HUDEP-2 (cell line): ENCODE data around the gene CDSN.

Source experiments
- DNase-seq, 76 experiments: peaks; one replicate each; lab custom pipeline; 2025; ENCODE audit not compliant: unreplicated experiment in 76 of 76; lab: John Stamatoyannopoulos, UW

CDSN gene

DNA sequence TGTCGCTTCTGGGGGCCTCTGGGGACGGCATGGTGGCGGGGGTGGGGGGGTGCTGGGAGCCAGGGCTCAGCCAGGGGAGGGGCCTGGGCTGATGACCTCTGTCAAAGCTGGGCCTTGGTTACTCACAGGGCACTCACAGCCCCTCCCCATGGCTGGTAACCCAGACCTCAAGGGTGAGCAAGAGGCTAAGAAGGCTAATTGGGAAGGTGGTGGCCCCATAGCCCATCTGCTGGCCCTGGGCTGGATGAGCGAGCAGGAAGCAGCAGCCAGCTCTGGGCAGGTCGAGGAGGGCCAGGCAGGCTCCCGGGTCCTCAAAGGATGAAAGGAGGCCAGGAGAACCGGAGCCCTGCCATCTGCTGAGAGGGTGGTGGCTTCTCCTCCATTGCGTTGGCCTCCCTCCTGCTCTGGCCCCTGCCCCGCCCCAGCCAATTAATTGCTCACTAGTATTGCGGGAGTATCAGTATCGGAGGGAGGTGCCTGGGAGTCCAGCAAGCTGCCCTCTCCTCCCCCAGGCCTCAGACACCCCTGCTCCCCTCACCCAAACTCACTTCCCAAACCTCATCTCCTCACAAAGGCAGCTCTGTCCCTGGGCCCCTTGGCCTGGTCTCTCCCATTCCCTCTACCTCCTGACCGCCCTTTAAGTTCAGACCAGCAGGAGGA is 1.0 kb upstream of the CDSN start:
- no peak for DNase-seq

DNA sequence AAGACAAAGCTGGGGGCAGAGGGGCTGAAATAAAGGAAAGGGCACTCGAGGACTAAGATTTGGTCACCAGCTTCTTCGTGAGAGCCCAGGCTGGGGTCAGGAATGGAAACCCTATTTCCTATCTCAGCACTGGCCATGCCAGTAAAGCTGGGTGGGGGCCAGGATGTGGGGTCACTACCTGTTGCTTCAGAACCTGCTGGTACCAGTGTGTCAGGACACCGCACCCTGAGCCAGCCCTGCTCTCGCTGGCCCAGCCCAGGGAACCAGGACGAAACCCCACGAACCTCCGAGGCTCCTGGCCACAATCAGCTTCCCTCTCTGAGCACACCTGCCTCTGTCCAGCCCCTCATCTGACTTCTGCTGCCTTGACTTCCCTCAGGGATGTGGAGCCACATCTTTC is 2.1 kb downstream of the CDSN start:
- no peak for DNase-seq

GRCh38 chr6:31116661-31117385 is 3.4 kb downstream of the CDSN start:
- DNase-seq = no peak

DNA sequence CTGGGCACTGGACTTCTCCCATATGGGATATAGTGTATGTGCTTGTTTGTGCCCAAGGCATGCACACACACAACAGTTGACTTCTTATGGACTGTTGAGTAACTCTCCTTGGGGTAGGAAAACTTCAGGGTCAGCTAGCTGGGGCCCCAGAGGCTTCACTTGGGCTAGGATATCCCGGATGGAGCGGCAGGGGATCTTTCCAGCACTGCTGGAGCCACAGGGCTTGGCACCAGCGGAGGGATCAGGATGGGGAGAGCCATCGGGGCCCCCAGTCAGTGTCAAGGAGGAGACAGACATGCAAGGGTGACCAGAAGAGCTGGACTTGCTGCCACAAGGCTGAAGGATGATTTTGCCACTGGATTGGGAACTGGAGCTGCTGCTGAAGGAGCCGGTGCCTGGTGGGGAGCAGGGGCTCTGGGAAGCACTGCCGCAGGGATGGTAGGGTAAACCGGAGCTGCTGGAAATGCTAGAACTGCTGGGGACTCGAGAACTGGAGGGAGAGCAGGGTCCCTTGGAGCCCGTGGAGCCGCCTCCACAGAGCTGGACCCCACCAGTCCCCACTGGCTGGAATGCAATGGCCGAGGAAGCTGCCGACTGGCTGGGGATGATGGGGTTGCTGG is 4.2 kb downstream of the CDSN start:
- no peak for DNase-seq

- DNase-seq = peak in 5 of 76 experiments; percentile 6 to 31 (median 27)
Observed at GRCh38 chr6:31114970-31115849, 5.0 kb downstream of the CDSN start.

DNA sequence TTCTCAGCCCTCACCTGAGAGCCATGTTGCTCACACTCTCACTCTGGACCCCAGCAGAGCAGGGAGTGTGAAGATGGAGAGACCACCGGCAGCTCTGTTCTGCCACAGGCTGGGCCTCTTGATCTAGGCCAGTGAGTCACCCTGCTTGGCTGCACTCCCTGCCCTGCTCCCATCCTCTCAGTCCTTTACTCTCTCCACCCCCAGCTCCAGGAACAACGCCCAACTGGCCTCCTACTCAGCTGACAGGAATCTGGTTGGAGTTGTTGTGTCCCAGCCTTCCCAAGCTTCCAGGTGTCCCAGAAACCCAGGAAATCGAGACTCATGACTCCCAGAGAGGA is 5.7 kb downstream of the CDSN start, which contains the start of gene PSORS1C1:
Gene PSORS1C1 (plus strand): TSS at position 260 of the 338 bp plus-strand sequence. CDS start 14,833 bp downstream, outside the sequence.
- peak in 3 of 76 experiments; percentile 15 to 27 (median 21) for DNase-seq

- DNase-seq = no peak
Observed at GRCh38 chr6:31113861-31114540, 6.2 kb downstream of the CDSN start.

DNA sequence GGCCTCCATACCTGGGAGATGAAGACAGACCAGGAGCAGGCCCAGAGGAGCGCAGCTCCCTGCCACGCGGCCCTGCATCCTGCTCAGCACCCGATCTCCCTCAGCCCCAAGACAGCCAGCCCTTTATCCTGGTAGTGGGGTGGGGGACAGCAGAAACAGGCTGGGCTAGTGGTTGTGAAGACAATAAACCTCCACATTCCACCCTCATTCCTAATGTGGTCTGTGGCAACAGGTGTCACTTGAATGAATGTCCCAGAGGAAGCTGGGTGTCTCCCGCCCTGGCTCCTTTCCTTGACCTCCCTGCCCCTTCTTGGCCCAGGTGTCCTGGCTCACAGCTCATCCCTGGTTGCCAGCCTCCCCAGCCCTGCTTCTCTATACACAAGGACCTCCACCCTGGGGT is 7.8 kb downstream of the CDSN start, which contains the start of gene C6orf15:
Gene C6orf15 (minus strand): TSS at position 98 of the 400 bp plus-strand sequence. CDS start 20 bp downstream, at position 78.
- DNase-seq = no peak

DNA sequence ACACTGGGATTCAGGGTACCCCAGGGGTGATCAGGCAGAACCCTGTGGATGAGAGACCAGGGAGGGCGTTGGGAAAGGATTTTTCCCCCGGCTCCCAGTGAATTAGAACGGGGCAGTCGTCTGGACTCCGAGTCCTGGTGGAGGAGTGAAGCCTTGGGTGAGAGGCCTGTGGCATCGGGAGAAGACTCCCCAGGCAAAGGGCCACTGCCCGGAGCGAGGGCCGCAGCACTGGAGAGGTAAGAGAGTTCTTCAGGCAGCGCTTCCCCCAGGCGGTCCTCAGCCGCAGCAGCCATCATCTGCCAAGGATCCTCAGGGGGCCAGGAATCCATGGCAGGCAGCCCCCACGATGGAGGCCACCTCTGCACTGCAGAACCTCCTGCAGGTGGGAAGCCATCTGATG is 8.5 kb downstream of the CDSN start:
- no peak for DNase-seq

DNA sequence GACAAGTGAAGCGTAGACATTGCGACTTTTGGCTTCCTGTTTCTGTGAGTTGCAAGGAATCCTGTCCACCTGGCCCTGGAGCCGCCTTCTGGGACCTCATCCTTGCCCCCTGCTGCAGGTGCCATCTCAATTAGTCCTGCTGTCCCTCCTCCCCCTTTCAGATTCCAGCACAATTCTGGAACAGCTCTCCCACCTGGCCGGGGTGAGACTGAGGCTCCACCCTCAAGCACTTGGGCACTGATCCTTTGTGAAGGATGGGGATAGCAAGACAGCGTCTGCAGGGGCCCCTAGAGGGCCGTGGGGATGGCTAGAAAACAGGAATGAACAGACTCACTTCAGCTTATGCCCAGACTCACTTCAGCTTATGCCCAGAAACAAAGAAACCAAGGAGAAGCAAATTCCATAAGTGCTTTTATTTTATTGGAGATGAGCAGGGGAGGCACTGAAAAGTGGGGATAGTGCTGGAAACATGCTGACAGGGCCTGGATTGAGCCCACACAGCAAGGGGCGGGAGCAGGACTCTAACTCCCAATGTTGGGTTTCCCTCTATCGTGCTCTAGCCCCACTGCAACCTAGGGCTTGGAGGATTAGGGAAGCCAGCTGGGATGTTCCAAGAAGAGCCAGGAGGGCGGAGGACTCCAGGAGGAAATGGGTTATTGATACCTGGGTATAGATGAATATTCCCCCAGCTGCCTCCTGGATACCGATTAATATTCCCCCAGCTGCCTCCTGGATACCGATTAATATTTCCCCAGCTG is 9.2 kb downstream of the CDSN start:
- DNase-seq = no peak

- DNase-seq = no peak
Observed at GRCh38 chr6:31107052-31107451, 13.2 kb downstream of the CDSN start.

GRCh38 chr6:31103136-31103535 is 17.1 kb downstream of the CDSN start:
- DNase-seq = no peak

- DNase-seq = no peak
Observed at GRCh38 chr6:31098449-31098938, 21.8 kb downstream of the CDSN start.

GRCh38 chr6:31096656-31097055 is 23.6 kb downstream of the CDSN start:
- no peak for DNase-seq

- no peak for DNase-seq
Observed at GRCh38 chr6:31096215-31096614, 24.0 kb downstream of the CDSN start.

DNA sequence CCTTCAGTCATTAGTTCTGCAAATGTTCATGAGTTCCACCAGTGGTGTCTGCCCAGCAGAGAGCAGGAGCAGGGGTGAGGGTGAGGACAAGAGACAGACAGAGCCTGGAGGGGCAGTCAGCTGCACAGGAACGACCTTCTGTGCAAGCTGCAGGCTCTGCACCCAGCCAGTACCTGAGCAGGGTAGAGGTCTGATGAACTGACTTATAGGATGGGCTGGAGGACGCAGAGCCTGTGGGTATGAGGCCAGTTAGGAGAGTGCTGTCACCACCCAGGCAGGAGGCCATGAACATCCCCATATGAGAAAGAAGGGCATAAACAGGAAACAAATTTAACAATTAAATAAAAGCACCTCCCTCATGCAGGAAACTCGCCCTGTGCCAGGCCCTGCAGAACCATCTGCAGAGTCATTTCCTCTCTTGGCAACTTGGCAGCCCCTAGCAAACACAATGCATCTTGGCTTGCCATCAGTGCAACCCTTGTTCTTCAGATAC is 25.8 kb downstream of the CDSN start:
- no peak for DNase-seq

GRCh38 chr6:31092769-31093505 is 27.3 kb downstream of the CDSN start:
- peak in 1 of 76 experiments; percentile 54 for DNase-seq

- no peak for DNase-seq
Observed at GRCh38 chr6:31092238-31092637, 28.0 kb downstream of the CDSN start.
